GM12878 (cell line): ENCODE results near the gene KCNQ1OT1.

Experiments
- CREM ChIP-seq: IDR thresholded peaks from 2 replicates; pipeline ENCODE4 v1.6.1; 2014; ENCODE audit warnings: antibody characterized with exemption, low read depth
- EZH2 ChIP-seq: IDR thresholded peaks from 2 replicates; pipeline ENCODE4 v1.6.1; 2012; ENCODE audit warnings: low read depth, mild to moderate bottlenecking, control low read depth, inconsistent platforms, low read length, borderline replicate concordance; ENCODE audit not compliant: control insufficient read depth
- SPI1 ChIP-seq: IDR thresholded peaks from 2 replicates; pipeline ENCODE4 v1.6.1; 2011; ENCODE audit warnings: low read depth, mild to moderate bottlenecking, low read length, moderate library complexity, borderline replicate concordance; ENCODE audit not compliant: insufficient read depth
- TF ChIP-seq, protein P1 (sequence below), 3 experiments: IDR thresholded peaks in 2 of 3; conservative IDR thresholded peaks in 1 of 3; 2 replicates each; pipeline ENCODE4 v1.5.1; 2011; ENCODE audit warnings: low read depth in 3 of 3, low read length in 3 of 3, mild to moderate bottlenecking in 3 of 3, control low read depth in 2 of 3, moderate library complexity in 2 of 3, inconsistent platforms in 1 of 3, mixed read lengths in 1 of 3; ENCODE audit not compliant: control insufficient read depth in 2 of 3, insufficient read depth in 1 of 3; ENCODE audit errors: extremely low read depth in 1 of 3

DNA sequence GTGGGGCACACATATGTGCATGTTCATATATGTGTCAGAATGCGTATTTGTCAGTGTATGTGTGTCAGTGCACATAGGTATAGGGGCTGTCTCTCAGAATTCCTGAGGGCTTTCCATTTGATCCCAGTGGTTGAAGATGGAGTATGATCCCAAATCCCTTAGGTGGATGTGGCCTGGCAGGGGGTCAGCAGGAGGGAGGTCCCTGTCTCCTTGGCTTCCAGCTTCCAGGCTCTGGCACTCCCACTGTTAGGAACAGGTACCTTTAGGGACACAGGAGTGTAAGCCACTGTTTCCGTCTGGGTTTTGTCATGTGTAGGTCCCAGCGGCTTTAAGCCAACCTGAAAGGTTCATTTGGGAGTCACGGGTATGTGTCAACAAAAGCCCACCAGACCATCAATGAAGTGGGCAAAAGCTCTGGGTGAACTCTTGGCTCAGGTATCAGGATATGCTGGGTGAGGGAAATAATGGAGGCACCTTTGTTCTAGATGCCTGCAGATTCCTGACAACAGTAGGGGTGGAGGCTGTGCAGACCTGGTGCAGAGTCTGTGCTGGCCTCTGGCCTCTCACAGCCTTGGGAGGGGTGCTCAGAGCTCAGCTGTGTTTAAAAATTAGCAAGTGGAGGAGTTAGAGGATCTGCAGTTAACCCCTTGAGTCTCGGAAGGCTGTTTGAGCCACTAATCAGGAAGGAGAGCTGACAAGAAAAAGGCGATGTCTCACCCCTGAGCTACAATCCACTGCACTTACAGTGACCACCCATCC, 9.0 kb downstream of the KCNQ1OT1 start:
- no peak for TF ChIP-seq CREM
- TF ChIP-seq, protein P1, sequence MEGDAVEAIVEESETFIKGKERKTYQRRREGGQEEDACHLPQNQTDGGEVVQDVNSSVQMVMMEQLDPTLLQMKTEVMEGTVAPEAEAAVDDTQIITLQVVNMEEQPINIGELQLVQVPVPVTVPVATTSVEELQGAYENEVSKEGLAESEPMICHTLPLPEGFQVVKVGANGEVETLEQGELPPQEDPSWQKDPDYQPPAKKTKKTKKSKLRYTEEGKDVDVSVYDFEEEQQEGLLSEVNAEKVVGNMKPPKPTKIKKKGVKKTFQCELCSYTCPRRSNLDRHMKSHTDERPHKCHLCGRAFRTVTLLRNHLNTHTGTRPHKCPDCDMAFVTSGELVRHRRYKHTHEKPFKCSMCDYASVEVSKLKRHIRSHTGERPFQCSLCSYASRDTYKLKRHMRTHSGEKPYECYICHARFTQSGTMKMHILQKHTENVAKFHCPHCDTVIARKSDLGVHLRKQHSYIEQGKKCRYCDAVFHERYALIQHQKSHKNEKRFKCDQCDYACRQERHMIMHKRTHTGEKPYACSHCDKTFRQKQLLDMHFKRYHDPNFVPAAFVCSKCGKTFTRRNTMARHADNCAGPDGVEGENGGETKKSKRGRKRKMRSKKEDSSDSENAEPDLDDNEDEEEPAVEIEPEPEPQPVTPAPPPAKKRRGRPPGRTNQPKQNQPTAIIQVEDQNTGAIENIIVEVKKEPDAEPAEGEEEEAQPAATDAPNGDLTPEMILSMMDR (IDR thresholded peaks at IDR 0.05 in 2 of 3, conservative IDR thresholded peaks at IDR 0.05 in 1 of 3; ENCODE audit: control insufficient read depth in 2 of 3, extremely low read depth in 1 of 3, insufficient read depth in 1 of 3, low read depth in 3 of 3, low read length in 3 of 3) = no peak
- TF ChIP-seq EZH2 = no peak
- TF ChIP-seq SPI1 = no peak
